ENCODE measurements around the gene ZSWIM1.

DNA sequence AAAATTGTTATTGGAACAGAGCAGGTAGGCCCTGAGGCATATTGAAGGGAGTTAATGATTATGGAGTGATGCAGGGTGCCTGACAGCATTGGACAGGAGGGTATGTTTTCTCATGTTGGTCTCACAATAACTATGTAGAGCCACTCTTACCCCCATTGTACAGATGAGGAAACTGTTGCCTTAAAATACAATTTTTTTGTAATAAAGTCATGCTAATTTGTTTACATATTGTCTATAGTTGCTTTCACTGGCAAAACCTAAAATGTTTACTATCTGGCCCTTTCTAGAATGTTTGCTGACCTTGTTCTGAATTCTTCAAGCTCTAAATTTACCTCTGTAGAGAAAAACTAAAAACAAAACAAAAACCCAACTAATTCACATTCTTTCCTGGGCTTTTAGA is 29.5 kb upstream of the ZSWIM1 start:
- TF ChIP-seq, protein P1, sequence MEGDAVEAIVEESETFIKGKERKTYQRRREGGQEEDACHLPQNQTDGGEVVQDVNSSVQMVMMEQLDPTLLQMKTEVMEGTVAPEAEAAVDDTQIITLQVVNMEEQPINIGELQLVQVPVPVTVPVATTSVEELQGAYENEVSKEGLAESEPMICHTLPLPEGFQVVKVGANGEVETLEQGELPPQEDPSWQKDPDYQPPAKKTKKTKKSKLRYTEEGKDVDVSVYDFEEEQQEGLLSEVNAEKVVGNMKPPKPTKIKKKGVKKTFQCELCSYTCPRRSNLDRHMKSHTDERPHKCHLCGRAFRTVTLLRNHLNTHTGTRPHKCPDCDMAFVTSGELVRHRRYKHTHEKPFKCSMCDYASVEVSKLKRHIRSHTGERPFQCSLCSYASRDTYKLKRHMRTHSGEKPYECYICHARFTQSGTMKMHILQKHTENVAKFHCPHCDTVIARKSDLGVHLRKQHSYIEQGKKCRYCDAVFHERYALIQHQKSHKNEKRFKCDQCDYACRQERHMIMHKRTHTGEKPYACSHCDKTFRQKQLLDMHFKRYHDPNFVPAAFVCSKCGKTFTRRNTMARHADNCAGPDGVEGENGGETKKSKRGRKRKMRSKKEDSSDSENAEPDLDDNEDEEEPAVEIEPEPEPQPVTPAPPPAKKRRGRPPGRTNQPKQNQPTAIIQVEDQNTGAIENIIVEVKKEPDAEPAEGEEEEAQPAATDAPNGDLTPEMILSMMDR (IDR thresholded peaks at IDR 0.05), result no peak
- TF ChIP-seq POLR2AphosphoS5 (IDR thresholded peaks at IDR 0.05) (no peak), POLR2A (IDR thresholded peaks at IDR 0.05) (no peak)

Data from stomach (tissue), 4 donors.